ENCODE measurements around the gene HIVEP3. TPM values are rescaled to one million over a fixed set of nuclear protein-coding genes. Genes with fewer than 3 reads are reported as not detected.
A peak's percentile ranks its signal among the peaks of the same experiment; 100 is the strongest.

Gene HIVEP3
- total RNA-seq, 1 donor from 2014 or later = 8.9 TPM

- peaks cover 2% of the 10 kb centered on the region for H3K9me3 Mint-ChIP-seq (ENCODE audit: unreplicated experiment)
- H3K36me3 ChIP-seq (ENCODE audit: insufficient read depth, low read length) = no peaks in the 10 kb centered on the region
- H3K9me3 ChIP-seq (ENCODE audit: insufficient read depth, low read depth, low read length) = no peaks in the 10 kb centered on the region
- peak overlapping the region; percentile 59 for H2AFZ ChIP-seq (ENCODE audit: low read depth, low read length)
- H3K27ac ChIP-seq (ENCODE audit: low read depth, low read length) = peak overlapping the region; percentile 28
- peaks cover 52% of the 10 kb centered on the region for H3K4me1 ChIP-seq (ENCODE audit: insufficient read depth, low read length)
- FAIRE-seq (no peak), DNase-seq (ENCODE audit: low read depth) (no peak)
- H3K4me3 ChIP-seq (ENCODE audit: insufficient read depth, low read depth, low read length) = peak overlapping the region; percentile 9
- H3K36me3 Mint-ChIP-seq (ENCODE audit: low read depth, unreplicated experiment) = no peaks in the 10 kb centered on the region
- no peaks in the 10 kb centered on the region for H3K79me2 ChIP-seq (ENCODE audit: insufficient read depth, low read length)
- H3K4me2 ChIP-seq (ENCODE audit: low read length) = peak overlapping the region; percentile 76
- no peaks in the 10 kb centered on the region for H3K27me3 ChIP-seq (ENCODE audit: insufficient read depth, low read length)
- H3K4me1 Mint-ChIP-seq (ENCODE audit: low read depth, unreplicated experiment) = peaks cover 20% of the 10 kb centered on the region
- peak overlapping the region; percentile 80 for H3K9ac ChIP-seq (ENCODE audit: low read length)
- H3K27ac Mint-ChIP-seq (ENCODE audit: unreplicated experiment) = peak overlapping the region; percentile 91
- H3K27me3 Mint-ChIP-seq (ENCODE audit: low read depth, unreplicated experiment) = no peaks in the 10 kb centered on the region
- H3K4me3 Mint-ChIP-seq (ENCODE audit: unreplicated experiment) = no peak overlapping the region
- H4K20me1 ChIP-seq (ENCODE audit: insufficient read depth, low read length) = no peaks in the 10 kb centered on the region
- TF ChIP-seq EZH2 (IDR thresholded peaks at IDR 0.05; ENCODE audit: insufficient read depth, low read length) = no peak
- TF ChIP-seq, protein P1, sequence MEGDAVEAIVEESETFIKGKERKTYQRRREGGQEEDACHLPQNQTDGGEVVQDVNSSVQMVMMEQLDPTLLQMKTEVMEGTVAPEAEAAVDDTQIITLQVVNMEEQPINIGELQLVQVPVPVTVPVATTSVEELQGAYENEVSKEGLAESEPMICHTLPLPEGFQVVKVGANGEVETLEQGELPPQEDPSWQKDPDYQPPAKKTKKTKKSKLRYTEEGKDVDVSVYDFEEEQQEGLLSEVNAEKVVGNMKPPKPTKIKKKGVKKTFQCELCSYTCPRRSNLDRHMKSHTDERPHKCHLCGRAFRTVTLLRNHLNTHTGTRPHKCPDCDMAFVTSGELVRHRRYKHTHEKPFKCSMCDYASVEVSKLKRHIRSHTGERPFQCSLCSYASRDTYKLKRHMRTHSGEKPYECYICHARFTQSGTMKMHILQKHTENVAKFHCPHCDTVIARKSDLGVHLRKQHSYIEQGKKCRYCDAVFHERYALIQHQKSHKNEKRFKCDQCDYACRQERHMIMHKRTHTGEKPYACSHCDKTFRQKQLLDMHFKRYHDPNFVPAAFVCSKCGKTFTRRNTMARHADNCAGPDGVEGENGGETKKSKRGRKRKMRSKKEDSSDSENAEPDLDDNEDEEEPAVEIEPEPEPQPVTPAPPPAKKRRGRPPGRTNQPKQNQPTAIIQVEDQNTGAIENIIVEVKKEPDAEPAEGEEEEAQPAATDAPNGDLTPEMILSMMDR (IDR thresholded peaks at IDR 0.05; ENCODE audit: insufficient read depth, low read depth, low read length) = peak; percentile 27
Measured at GRCh38 chr1:41495210-41495948, 423.3 kb downstream of the HIVEP3 start.

DNA sequence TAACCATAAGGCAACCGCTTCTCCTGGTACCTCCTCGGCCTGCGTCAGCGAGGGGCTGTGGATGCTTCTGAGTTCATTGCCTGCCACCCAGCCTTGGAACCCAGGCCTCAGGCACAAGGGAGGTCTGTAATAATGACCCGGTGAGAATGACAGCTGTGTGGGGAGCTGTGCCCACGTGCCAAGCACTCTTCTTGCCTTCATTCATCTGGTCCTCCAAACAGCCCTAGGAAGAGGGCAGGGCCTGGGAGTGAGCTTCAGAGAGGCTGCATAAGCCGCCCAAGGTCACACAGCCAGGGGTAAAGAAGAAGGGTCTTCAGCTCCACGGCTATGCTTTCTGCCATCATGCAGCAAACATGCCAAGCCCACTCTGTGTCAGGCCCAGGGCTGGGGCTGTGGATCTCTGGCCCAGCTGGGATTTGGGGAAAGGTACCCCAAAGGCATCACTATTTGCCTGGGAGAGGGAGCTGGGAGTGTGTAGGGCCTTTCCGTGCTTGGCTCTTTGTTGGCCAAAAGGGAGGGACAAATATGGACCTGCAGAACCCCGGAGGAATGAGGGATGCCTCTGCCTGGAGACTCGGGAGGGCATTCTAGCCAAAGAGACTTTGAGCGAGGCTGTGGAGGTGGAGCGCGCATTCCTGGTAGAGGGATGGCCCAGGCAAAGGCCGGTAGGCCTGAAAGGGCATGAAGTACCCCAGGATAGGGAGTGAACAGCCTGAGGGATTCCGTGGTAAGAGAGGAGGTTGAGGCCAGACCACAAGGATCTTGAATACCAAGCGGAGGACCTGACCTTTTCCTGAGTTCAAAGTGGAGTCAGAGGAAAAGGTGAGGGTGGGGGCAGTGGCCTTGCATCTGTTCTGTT is 424.1 kb downstream of the HIVEP3 start:
- H3K27ac Mint-ChIP-seq (ENCODE audit: unreplicated experiment) = no peak overlapping the region
- H3K9me3 Mint-ChIP-seq (ENCODE audit: unreplicated experiment) = peaks cover 2% of the 10 kb centered on the region
- Histone ChIP-seq H3K27ac (ENCODE audit: low read depth, low read length) (no peak overlapping the region), H3K4me1 (ENCODE audit: insufficient read depth, low read length) (peaks cover 48% of the 10 kb centered on the region), H3K79me2 (ENCODE audit: insufficient read depth, low read length) (no peaks in the 10 kb centered on the region), H3K4me2 (ENCODE audit: low read length) (no peak overlapping the region), H2AFZ (ENCODE audit: low read depth, low read length) (no peak overlapping the region), H3K36me3 (ENCODE audit: insufficient read depth, low read length) (no peaks in the 10 kb centered on the region), H3K9ac (ENCODE audit: low read length) (no peak overlapping the region), H3K9me3 (ENCODE audit: insufficient read depth, low read depth, low read length) (no peaks in the 10 kb centered on the region), H3K27me3 (ENCODE audit: insufficient read depth, low read length) (no peaks in the 10 kb centered on the region), H3K4me3 (ENCODE audit: insufficient read depth, low read depth, low read length) (no peak overlapping the region), H4K20me1 (ENCODE audit: insufficient read depth, low read length) (no peaks in the 10 kb centered on the region)
- FAIRE-seq (no peak), DNase-seq (ENCODE audit: low read depth) (no peak)
- H3K4me3 Mint-ChIP-seq (ENCODE audit: unreplicated experiment) = no peak overlapping the region
- no peaks in the 10 kb centered on the region for H3K36me3 Mint-ChIP-seq (ENCODE audit: low read depth, unreplicated experiment)
- TF ChIP-seq EZH2 (IDR thresholded peaks at IDR 0.05; ENCODE audit: insufficient read depth, low read length) = no peak
- TF ChIP-seq, protein P1 (IDR thresholded peaks at IDR 0.05; ENCODE audit: insufficient read depth, low read depth, low read length) = no peak
- H3K27me3 Mint-ChIP-seq (ENCODE audit: low read depth, unreplicated experiment) = no peaks in the 10 kb centered on the region
- H3K4me1 Mint-ChIP-seq (ENCODE audit: low read depth, unreplicated experiment) = peaks cover 20% of the 10 kb centered on the region

Data from astrocyte (in vitro differentiated cells and primary cell).